Lung (tissue), 12 donors: ENCODE results near the gene KCND2. TPM values are rescaled to one million over a fixed set of nuclear protein-coding genes. Genes with fewer than 3 reads are reported as not detected.
A peak's percentile ranks its signal among the peaks of the same experiment; 100 is the strongest.

Experiments used
- ATAC-seq: fragments of 200-7000 bp; cut with Tn5 transposase; one replicate; pipeline ENCODE4 v1.9.1; 2020; ENCODE audit warnings: moderate number of reproducible peaks; ENCODE audit not compliant: insufficient read depth, low FRiP score
- DNase-seq, 3 donors: peaks; one replicate each; pipeline ENCODE4 v3.0.0-alpha.2; 2013 to 2017
- H3K27ac ChIP-seq, 2 donors: one replicate each; pipeline ENCODE4 v1.5.1; 2013; ENCODE audit warnings: mild to moderate bottlenecking in 2 of 2, moderate library complexity in 2 of 2, control low read depth in 1 of 2, inconsistent platforms in 1 of 2, low read depth in 1 of 2, low read length in 1 of 2
- H3K27me3 ChIP-seq, 3 donors: one replicate each; pipeline ENCODE4 v1.5.1; 2013; ENCODE audit warnings: low read length in 2 of 3; ENCODE audit not compliant: control insufficient read depth in 3 of 3, insufficient read depth in 3 of 3
- H3K36me3 ChIP-seq, 4 donors: one replicate each; pipeline ENCODE4 v1.5.1; 2013; ENCODE audit warnings: low read length in 4 of 4, mild to moderate bottlenecking in 1 of 4, moderate library complexity in 1 of 4; ENCODE audit not compliant: control insufficient read depth in 4 of 4, insufficient read depth in 4 of 4
- H3K4me1 ChIP-seq, 5 donors: one replicate each; pipeline ENCODE4 v1.5.1; 2013; ENCODE audit warnings: low read length in 5 of 5, mild to moderate bottlenecking in 2 of 5, moderate library complexity in 1 of 5; ENCODE audit not compliant: control insufficient read depth in 5 of 5, insufficient read depth in 5 of 5
- H3K4me3 ChIP-seq: one replicate; pipeline ENCODE4 v1.5.1; 2013; ENCODE audit warnings: mild to moderate bottlenecking, control low read depth, moderate library complexity
- H3K9ac ChIP-seq, 2 donors: one replicate each; pipeline ENCODE4 v1.5.1; 2013; ENCODE audit warnings: low read length in 2 of 2, control low read depth in 1 of 2; ENCODE audit not compliant: insufficient read depth in 1 of 2
- H3K9me3 ChIP-seq, 4 donors: one replicate each; pipeline ENCODE4 v1.5.1; 2013; ENCODE audit warnings: low read length in 3 of 4, mild to moderate bottlenecking in 1 of 4, moderate library complexity in 1 of 4; ENCODE audit not compliant: control insufficient read depth in 4 of 4, insufficient read depth in 3 of 4
- WGBS, 2 donors: extraction: QIAGEN DNeasy Blood & Tissue Kit; methylation state at CpG; one replicate each; pipeline ENCODE4 v1.1.7; 2013; 5-methylcytosine and 5-hydroxymethylcytosine counted together
- polyA plus RNA-seq, 2 donors: library from polyadenylated mRNA; stranded (reverse); fragments of 200-250 nt; gene quantifications; one replicate each; pipeline ENCODE4 v1.2.1, GENCODE V29; 2013
- total RNA-seq, 2 donors: library from RNA; depleted of rRNA in 1 of 2; stranded (reverse); fragments of >200 nt in 1 of 2; gene quantifications; one replicate each; pipeline ENCODE4 v1.2.1, GENCODE V29; 2014 to 2021
- TF ChIP-seq, protein P1 (sequence below): IDR thresholded peaks from 2 replicates; pipeline ENCODE4 v1.5.1; 2012; ENCODE audit warnings: mild to moderate bottlenecking; ENCODE audit errors: control extremely low read depth, extremely low read depth
- donor health status: control.
- donor health status: control.
- donor health status: Bipolar disorder and iron deficiency.
- donor health status: healthy.
- donor health status: DM: yes; HTN: yes; CAD: no.

Gene KCND2
- total and polyA plus RNA-seq, 4 donors, result 0.03 to 1.1 (median 0.10) TPM

DNA sequence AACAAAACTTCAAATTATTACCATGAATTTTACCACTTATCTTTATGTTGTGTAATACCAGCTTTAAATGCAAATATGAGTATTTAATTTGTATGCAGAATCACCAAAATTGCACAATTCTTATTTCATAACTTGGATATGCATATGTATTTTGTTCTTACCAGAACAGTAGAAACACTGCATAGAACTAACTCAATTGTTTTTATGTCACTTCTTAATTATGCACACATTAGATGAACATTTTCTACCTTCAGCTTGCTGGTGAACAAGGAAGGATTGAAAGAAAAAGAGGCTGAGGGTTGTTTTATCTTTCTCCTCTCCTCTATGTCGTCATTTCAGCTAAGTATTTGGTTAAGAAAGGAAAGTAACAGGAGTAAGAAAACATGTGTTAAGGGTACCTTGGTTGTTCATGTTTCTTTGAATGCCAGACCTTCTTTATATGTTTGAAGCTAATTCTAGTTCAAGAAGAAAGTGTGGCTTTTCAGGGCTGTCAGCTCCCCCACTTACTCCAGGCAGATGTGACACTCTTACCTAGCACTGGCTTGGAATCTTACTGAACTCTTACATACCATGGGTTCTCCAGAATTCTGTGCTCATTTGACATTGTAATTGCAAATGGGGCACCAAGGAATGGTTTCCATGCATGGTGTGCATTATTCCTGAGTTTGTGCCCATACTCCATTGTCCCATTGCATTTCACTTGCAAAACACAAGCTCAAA, 436.4 kb downstream of the KCND2 start:
- no peaks in the 10 kb centered on the region for H3K27me3 ChIP-seq
- no peak overlapping the region for H3K27ac ChIP-seq
- WGBS, 2 donors, result 65 to 77% methylated on average over 1 of the region's 1 CpG
- ATAC-seq (no peak), DNase-seq (peak in 1 of 3 donors; percentile 3)
- no peaks in the 10 kb centered on the region for H3K9me3 ChIP-seq
- H3K4me3 ChIP-seq, result no peak overlapping the region
- no peaks in the 10 kb centered on the region for H3K36me3 ChIP-seq
- no peaks in the 10 kb centered on the region for H3K4me1 ChIP-seq
- H3K9ac ChIP-seq, result no peak overlapping the region
- TF ChIP-seq, protein P1, sequence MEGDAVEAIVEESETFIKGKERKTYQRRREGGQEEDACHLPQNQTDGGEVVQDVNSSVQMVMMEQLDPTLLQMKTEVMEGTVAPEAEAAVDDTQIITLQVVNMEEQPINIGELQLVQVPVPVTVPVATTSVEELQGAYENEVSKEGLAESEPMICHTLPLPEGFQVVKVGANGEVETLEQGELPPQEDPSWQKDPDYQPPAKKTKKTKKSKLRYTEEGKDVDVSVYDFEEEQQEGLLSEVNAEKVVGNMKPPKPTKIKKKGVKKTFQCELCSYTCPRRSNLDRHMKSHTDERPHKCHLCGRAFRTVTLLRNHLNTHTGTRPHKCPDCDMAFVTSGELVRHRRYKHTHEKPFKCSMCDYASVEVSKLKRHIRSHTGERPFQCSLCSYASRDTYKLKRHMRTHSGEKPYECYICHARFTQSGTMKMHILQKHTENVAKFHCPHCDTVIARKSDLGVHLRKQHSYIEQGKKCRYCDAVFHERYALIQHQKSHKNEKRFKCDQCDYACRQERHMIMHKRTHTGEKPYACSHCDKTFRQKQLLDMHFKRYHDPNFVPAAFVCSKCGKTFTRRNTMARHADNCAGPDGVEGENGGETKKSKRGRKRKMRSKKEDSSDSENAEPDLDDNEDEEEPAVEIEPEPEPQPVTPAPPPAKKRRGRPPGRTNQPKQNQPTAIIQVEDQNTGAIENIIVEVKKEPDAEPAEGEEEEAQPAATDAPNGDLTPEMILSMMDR, result no peak

DNA sequence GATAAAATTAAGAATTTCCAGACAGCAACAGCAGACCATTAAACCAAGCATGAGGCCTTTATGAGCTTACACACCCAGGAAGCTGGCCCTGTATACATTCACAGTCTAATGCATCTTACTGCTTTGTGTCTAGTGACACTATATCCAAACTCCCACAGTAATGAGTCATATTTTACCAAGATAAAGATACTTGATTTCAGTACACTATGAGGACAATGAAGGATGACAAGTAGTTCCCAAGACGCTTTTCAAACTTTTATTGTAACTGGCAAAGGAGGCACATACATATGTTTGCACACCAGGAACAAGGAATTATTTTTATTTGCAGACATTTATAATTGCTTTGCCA, 437.0 kb downstream of the KCND2 start:
- Histone ChIP-seq H3K27ac (no peak overlapping the region), H3K4me3 (no peak overlapping the region), H3K36me3 (no peaks in the 10 kb centered on the region), H3K9me3 (no peaks in the 10 kb centered on the region), H3K4me1 (no peaks in the 10 kb centered on the region), H3K27me3 (no peaks in the 10 kb centered on the region), H3K9ac (no peak overlapping the region)
- no peak for DNase-seq
- ATAC-seq, result no peak
- TF ChIP-seq, protein P1, result no peak
- WGBS, 2 donors, result 79 to 82% methylated on average over 1 of the region's 1 CpG

DNA sequence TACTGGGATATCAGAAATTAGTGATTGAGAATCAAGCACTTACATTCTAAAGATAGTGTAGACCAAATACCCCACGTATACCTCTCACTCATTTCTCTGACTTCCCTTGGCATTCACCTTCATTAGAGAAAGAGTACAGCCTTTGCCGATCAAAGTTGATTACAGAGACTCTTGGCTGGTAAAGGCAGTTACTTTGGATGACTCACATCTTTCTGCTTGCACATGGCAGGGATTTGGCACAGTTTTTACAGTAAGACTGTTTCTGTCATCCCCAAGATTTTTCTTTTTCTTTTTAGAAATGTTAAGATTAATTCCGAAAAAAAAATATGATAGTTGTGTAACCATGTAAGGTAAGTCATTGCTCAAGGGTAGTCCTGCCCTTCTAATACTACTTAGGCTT, 442.0 kb downstream of the KCND2 start:
- Histone ChIP-seq H3K27ac (no peak overlapping the region), H3K4me3 (no peak overlapping the region), H3K27me3 (no peaks in the 10 kb centered on the region), H3K36me3 (no peaks in the 10 kb centered on the region), H3K4me1 (no peaks in the 10 kb centered on the region), H3K9ac (no peak overlapping the region), H3K9me3 (no peaks in the 10 kb centered on the region)
- TF ChIP-seq, protein P1, result no peak
- WGBS, 2 donors, result 82% methylated on average over 3 of the region's 3 CpGs
- ATAC-seq (no peak), DNase-seq (no peak)

DNA sequence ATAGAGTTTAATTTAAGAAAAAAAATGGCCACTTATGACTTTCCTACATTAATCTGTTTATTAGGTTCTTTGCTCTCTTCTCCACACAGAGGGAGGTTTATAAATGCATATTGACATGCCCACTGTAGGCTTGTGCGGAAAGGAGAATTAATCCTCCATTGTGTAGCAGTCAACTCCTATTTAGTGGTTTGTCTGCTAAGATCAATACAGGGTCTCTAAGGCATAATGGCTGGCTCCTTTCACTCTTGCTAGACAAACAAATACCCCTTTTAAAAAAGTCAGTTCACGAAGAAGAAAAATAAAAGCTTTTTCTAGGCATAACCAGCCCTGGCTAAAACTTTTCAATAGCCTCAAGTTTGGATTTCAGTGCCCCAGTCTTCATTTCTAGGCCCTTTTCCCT, 443.3 kb downstream of the KCND2 start:
- Histone ChIP-seq H3K36me3 (no peaks in the 10 kb centered on the region), H3K9me3 (no peaks in the 10 kb centered on the region), H3K4me1 (no peaks in the 10 kb centered on the region), H3K27me3 (no peaks in the 10 kb centered on the region), H3K9ac (no peak overlapping the region), H3K27ac (no peak overlapping the region), H3K4me3 (no peak overlapping the region)
- TF ChIP-seq, protein P1, result no peak
- 79 to 83% methylated on average over 2 of the region's 2 CpGs for WGBS, 2 donors
- no peak for ATAC-seq
- no peak for DNase-seq
